DOHH2 (cell line): ENCODE measurements around the gene EPN2.
"Not testable (repeated sequence)": the region's sequence is repeated elsewhere in the genome, so short reads cannot be mapped to it uniquely, and the experiment has no call there.

Experiments
- H3F3A ChIP-seq: fragments of 200-600 bp; sonication (generic), shearing (Covaris generic); 2 replicates; pipeline ENCODE4 v1.6.0; 2016; ENCODE audit warnings: antibody characterized with exemption, mild to moderate bottlenecking; ENCODE audit not compliant: control insufficient read depth, insufficient read depth
- H3K27ac ChIP-seq: fragments of 200-600 bp; sonication (generic); 2 replicates; pipeline ENCODE4 v1.5.1; 2014; ENCODE audit warnings: low read depth, mild to moderate bottlenecking, low read length, moderate library complexity
- H3K27me3 ChIP-seq: fragments of 200-600 bp; sonication (generic); 2 replicates; pipeline ENCODE4 v1.6.1; 2014; ENCODE audit warnings: mild to moderate bottlenecking, low read length, mixed read lengths; ENCODE audit not compliant: control insufficient read depth
- H3K36me3 ChIP-seq: fragments of 200-600 bp; sonication (generic); 2 replicates; pipeline ENCODE4 v1.6.1; 2014; ENCODE audit warnings: mild to moderate bottlenecking, low read length, moderate library complexity, mixed read lengths; ENCODE audit not compliant: control insufficient read depth
- H3K4me1 ChIP-seq: fragments of 200-600 bp; sonication (generic); 2 replicates; pipeline ENCODE4 v1.6.1; 2014; ENCODE audit warnings: mild to moderate bottlenecking, low read length, mixed read lengths; ENCODE audit not compliant: control insufficient read depth
- H3K4me2 ChIP-seq: fragments of 200-600 bp; sonication (generic); 2 replicates; pipeline ENCODE4 v1.6.0; 2014; ENCODE audit warnings: mild to moderate bottlenecking, low read length, moderate library complexity
- H3K4me3 ChIP-seq: fragments of 200-600 bp; sonication (generic); 2 replicates; pipeline ENCODE4 v1.5.1; 2014; ENCODE audit warnings: mild to moderate bottlenecking, low read length, mixed read lengths
- H3K79me2 ChIP-seq: fragments of 200-600 bp; sonication (generic); 2 replicates; pipeline ENCODE4 v1.6.1; 2014; ENCODE audit warnings: mild to moderate bottlenecking, low read length, mixed read lengths; ENCODE audit not compliant: control insufficient read depth
- H3K9me2 ChIP-seq: fragments of 200-600 bp; sonication (generic); replicated peaks from 2 replicates; pipeline ENCODE4 v1.6.1; 2014; ENCODE audit warnings: mild to moderate bottlenecking, low read length, mixed read lengths; ENCODE audit not compliant: control insufficient read depth
- H3K9me3 ChIP-seq: fragments of 200-600 bp; sonication (generic); 2 replicates; pipeline ENCODE4 v1.6.1; 2014; ENCODE audit warnings: antibody characterized with exemption, low read length, mixed read lengths; ENCODE audit not compliant: control insufficient read depth, insufficient read depth
- H4K20me1 ChIP-seq: fragments of 200-600 bp; sonication (generic); 2 replicates; pipeline ENCODE4 v1.6.0; 2014; ENCODE audit warnings: low read depth, mild to moderate bottlenecking, antibody characterized with exemption, low read length, moderate library complexity; ENCODE audit not compliant: control insufficient read depth, insufficient read depth
- EZH2phosphoT487 ChIP-seq: fragments of 200-600 bp; sonication (generic); IDR thresholded peaks from 2 replicates; pipeline ENCODE4 v1.6.1; 2017; ENCODE audit warnings: borderline replicate concordance, mild to moderate bottlenecking, antibody characterized with exemption, low read length, moderate library complexity, mixed read lengths
- TF ChIP-seq, protein P1 (sequence below): fragments of 200-600 bp; sonication (generic); IDR thresholded peaks from one replicate; pipeline ENCODE4 v1.5.1; 2014; ENCODE audit warnings: antibody characterized with exemption, mild to moderate bottlenecking, low read depth, low read length; ENCODE audit not compliant: poor library complexity, severe bottlenecking

The EPN2 gene

DNA sequence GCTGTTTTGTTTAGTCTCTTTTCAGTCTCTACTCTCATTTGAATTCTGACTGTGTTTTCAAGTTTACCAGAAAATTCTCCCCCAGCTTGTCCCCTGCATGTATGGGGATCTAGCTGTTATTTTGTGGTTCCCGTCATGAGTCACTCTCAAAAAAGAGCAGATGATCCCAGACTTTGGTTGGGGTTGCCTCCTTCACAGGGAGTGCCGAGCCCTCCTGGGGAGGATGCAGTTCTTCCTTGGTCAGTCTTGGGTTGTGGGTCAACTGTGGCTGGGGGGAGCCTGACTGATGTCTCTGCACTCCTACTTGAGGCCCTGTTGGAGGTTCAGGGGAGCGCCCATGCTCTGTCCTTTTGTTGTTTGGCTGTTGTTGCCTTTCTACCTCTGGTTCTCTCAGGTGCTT is 37.7 kb downstream of the EPN2 start:
- no peaks in the 10 kb centered on the region for H3F3A ChIP-seq
- H3K36me3 ChIP-seq, result no peaks in the 10 kb centered on the region
- TF ChIP-seq EZH2phosphoT487, result no peak
- TF ChIP-seq, protein P1, sequence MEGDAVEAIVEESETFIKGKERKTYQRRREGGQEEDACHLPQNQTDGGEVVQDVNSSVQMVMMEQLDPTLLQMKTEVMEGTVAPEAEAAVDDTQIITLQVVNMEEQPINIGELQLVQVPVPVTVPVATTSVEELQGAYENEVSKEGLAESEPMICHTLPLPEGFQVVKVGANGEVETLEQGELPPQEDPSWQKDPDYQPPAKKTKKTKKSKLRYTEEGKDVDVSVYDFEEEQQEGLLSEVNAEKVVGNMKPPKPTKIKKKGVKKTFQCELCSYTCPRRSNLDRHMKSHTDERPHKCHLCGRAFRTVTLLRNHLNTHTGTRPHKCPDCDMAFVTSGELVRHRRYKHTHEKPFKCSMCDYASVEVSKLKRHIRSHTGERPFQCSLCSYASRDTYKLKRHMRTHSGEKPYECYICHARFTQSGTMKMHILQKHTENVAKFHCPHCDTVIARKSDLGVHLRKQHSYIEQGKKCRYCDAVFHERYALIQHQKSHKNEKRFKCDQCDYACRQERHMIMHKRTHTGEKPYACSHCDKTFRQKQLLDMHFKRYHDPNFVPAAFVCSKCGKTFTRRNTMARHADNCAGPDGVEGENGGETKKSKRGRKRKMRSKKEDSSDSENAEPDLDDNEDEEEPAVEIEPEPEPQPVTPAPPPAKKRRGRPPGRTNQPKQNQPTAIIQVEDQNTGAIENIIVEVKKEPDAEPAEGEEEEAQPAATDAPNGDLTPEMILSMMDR, result no peak
- no peaks in the 10 kb centered on the region for H4K20me1 ChIP-seq
- H3K9me2 ChIP-seq, result no peaks in the 10 kb centered on the region
- H3K4me1 ChIP-seq, result peaks cover 12% of the 10 kb centered on the region
- no peaks in the 10 kb centered on the region for H3K79me2 ChIP-seq
- H3K27me3 ChIP-seq, result peaks cover 42% of the 10 kb centered on the region
- H3K9me3 ChIP-seq, result no peaks in the 10 kb centered on the region
- no peak overlapping the region for H3K4me3 ChIP-seq
- H3K4me2 ChIP-seq, result no peak overlapping the region
- no peak overlapping the region for H3K27ac ChIP-seq

DNA sequence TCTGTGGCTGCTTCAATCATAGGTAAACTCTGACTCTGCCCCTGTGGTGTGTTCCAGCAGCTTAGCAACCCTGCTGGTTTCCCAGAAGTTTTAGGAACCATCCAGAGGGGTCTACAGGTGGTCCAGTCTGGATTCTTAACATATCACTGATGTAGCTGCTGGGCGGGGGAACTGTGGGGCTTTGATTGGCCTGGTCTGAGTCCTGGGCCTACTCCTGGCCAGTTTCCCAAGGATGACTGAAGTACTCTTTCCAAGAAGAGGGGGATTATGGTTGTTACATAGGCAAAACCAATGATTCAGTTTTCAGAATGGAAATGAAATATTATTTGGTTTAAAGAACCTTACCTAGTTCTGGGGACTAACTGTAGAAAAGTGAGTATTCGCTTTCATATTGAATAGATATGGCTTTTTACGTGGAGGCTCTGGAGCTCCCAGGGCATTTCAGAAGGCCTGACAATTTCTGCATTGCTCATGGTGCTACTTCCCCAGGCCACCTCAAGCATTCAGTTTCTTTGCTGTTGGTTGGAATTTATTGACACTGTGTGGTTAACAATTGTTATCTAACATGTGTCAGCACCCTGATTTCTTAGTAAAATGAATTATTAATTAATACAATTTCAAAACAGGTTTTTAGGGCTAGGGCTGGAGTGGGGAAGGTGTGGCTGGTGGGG is 38.4 kb downstream of the EPN2 start:
- peaks cover 9% of the 10 kb centered on the region for H3K4me1 ChIP-seq
- H3K9me2 ChIP-seq, result no peaks in the 10 kb centered on the region
- no peak overlapping the region for H3K27ac ChIP-seq
- no peaks in the 10 kb centered on the region for H3K9me3 ChIP-seq
- H3K36me3 ChIP-seq, result no peaks in the 10 kb centered on the region
- H3K4me3 ChIP-seq, result no peak overlapping the region
- no peaks in the 10 kb centered on the region for H3K79me2 ChIP-seq
- H3F3A ChIP-seq, result no peaks in the 10 kb centered on the region
- H3K27me3 ChIP-seq, result peaks cover 39% of the 10 kb centered on the region
- no peak overlapping the region for H3K4me2 ChIP-seq
- no peaks in the 10 kb centered on the region for H4K20me1 ChIP-seq
- no peak for TF ChIP-seq EZH2phosphoT487
- TF ChIP-seq, protein P1, result no peak

DNA sequence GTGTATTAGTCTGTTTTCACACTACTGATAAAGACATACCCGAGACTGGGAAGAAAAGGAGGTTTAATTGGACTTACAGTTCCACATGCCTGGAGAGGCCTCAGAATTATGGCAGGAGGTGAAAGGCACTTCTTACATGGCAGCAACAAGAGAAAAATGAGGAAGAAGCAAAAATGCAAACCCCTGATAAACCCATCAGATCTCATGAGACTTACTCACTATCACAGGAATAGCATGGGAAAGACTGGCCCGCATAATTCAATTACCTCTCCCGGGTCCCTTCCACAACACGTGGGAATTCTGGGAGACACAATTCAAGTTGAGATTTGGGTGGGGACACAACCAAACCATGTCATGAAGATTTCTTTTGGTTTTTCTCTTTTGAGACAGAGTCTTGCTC is 41.1 kb downstream of the EPN2 start:
- H3K4me3 ChIP-seq, H3K9me3 ChIP-seq, H3K4me1 ChIP-seq, H3K27ac ChIP-seq, H3F3A ChIP-seq, H3K79me2 ChIP-seq, H3K9me2 ChIP-seq, H3K4me2 ChIP-seq, H4K20me1 ChIP-seq, H3K36me3 ChIP-seq: not testable (repeated sequence)
- H3K27me3 ChIP-seq, result peaks cover 40% of the 10 kb centered on the region

DNA sequence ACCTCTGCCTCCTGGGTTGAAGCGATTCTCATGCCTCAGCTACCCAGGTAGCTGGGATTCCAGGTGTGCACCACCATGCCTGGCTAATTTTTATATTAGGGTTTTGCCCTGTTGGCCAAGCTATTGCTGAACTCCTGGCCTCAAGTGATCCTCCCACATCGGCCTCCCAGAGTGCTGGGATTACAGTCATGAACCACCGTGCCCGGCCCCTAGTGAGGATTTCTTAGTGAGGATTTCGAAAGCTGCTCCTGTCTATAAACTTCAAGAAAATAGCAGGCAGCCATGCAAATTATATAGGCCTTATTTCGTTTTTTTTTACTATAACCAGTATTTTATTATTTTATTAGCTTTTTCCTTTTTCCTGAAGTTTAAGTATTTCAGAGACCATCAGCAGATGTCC is 41.6 kb downstream of the EPN2 start:
- Histone ChIP-seq H3K79me2 (no peaks in the 10 kb centered on the region), H3K4me2 (no peak overlapping the region), H3K9me2 (no peaks in the 10 kb centered on the region), H4K20me1 (peaks cover 6% of the 10 kb centered on the region), H3K36me3 (no peaks in the 10 kb centered on the region), H3K27ac (no peak overlapping the region), H3K4me3 (no peak overlapping the region), H3K9me3 (no peaks in the 10 kb centered on the region), H3K27me3 (peaks cover 43% of the 10 kb centered on the region), H3K4me1 (peaks cover 3% of the 10 kb centered on the region), H3F3A (no peaks in the 10 kb centered on the region)
- no peak for TF ChIP-seq EZH2phosphoT487
- TF ChIP-seq, protein P1, result no peak
